ENCODE data around the gene SCML1.
"Not testable (repeated sequence)": the region's sequence is repeated elsewhere in the genome, so short reads cannot be mapped to it uniquely, and the experiment has no call there.

Gene SCML1

GRCh38 chrX:17769701-17770269 lies 32.5 kb downstream of the SCML1 start:
- in situ Hi-C loops (cut with HindIII; ENCODE audit: low pct_ligation_motif_present, low sequenced_read_pairs) = no loop called here
- Histone ChIP-seq H3K36me3 (replicated peaks) (no peaks in the 10 kb centered on the region), H3K4me3 (ENCODE audit: low read depth, low read length) (no peak overlapping the region), H3K27me3 (replicated peaks) (no peaks in the 10 kb centered on the region), H3K27ac (no peak overlapping the region)
- TF ChIP-seq, protein P1, sequence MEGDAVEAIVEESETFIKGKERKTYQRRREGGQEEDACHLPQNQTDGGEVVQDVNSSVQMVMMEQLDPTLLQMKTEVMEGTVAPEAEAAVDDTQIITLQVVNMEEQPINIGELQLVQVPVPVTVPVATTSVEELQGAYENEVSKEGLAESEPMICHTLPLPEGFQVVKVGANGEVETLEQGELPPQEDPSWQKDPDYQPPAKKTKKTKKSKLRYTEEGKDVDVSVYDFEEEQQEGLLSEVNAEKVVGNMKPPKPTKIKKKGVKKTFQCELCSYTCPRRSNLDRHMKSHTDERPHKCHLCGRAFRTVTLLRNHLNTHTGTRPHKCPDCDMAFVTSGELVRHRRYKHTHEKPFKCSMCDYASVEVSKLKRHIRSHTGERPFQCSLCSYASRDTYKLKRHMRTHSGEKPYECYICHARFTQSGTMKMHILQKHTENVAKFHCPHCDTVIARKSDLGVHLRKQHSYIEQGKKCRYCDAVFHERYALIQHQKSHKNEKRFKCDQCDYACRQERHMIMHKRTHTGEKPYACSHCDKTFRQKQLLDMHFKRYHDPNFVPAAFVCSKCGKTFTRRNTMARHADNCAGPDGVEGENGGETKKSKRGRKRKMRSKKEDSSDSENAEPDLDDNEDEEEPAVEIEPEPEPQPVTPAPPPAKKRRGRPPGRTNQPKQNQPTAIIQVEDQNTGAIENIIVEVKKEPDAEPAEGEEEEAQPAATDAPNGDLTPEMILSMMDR (IDR thresholded peaks at IDR 0.05; ENCODE audit: low read depth, low read length, missing control alignments) = no peak
- DNase-seq = no peak

- DNase-seq = no peak
- in situ Hi-C loops (cut with HindIII; ENCODE audit: low pct_ligation_motif_present, low sequenced_read_pairs) = no loop called here
- H3K36me3 ChIP-seq (replicated peaks) = no peaks in the 10 kb centered on the region
- TF ChIP-seq, protein P1 (IDR thresholded peaks at IDR 0.05; ENCODE audit: low read depth, low read length, missing control alignments) = no peak
- H3K27ac ChIP-seq = no peak overlapping the region
- no peak overlapping the region for H3K4me3 ChIP-seq (ENCODE audit: low read depth, low read length)
- no peaks in the 10 kb centered on the region for H3K27me3 ChIP-seq (replicated peaks)
These were observed 36.1 kb downstream of the SCML1 start for GRCh38 chrX:17773221-17773876.

- no peaks in the 10 kb centered on the region for H3K27me3 ChIP-seq (replicated peaks)
- H3K27ac ChIP-seq = no peak overlapping the region
- in situ Hi-C loops (cut with HindIII; ENCODE audit: low pct_ligation_motif_present, low sequenced_read_pairs) = no loop called here
- H3K36me3 ChIP-seq (replicated peaks) = no peaks in the 10 kb centered on the region
- no peak overlapping the region for H3K4me3 ChIP-seq (ENCODE audit: low read depth, low read length)
- TF ChIP-seq, protein P1 (IDR thresholded peaks at IDR 0.05; ENCODE audit: low read depth, low read length, missing control alignments) = no peak
- DNase-seq = no peak
These were observed 36.8 kb downstream of the SCML1 start for GRCh38 chrX:17774053-17774452.

- TF ChIP-seq, protein P1 (IDR thresholded peaks at IDR 0.05; ENCODE audit: low read depth, low read length, missing control alignments) = no peak
- H3K4me3 ChIP-seq (ENCODE audit: low read depth, low read length) = no peak overlapping the region
- DNase-seq = no peak
- H3K36me3 ChIP-seq (replicated peaks) = no peaks in the 10 kb centered on the region
- no peaks in the 10 kb centered on the region for H3K27me3 ChIP-seq (replicated peaks)
- H3K27ac ChIP-seq = no peak overlapping the region
- in situ Hi-C loops (cut with HindIII; ENCODE audit: low pct_ligation_motif_present, low sequenced_read_pairs) = no loop called here
These were observed 41.7 kb downstream of the SCML1 start for GRCh38 chrX:17778997-17779396.

GRCh38 chrX:17779434-17779833 lies 42.1 kb downstream of the SCML1 start:
- in situ Hi-C loops (cut with HindIII; ENCODE audit: low pct_ligation_motif_present, low sequenced_read_pairs) = no loop called here

DNA sequence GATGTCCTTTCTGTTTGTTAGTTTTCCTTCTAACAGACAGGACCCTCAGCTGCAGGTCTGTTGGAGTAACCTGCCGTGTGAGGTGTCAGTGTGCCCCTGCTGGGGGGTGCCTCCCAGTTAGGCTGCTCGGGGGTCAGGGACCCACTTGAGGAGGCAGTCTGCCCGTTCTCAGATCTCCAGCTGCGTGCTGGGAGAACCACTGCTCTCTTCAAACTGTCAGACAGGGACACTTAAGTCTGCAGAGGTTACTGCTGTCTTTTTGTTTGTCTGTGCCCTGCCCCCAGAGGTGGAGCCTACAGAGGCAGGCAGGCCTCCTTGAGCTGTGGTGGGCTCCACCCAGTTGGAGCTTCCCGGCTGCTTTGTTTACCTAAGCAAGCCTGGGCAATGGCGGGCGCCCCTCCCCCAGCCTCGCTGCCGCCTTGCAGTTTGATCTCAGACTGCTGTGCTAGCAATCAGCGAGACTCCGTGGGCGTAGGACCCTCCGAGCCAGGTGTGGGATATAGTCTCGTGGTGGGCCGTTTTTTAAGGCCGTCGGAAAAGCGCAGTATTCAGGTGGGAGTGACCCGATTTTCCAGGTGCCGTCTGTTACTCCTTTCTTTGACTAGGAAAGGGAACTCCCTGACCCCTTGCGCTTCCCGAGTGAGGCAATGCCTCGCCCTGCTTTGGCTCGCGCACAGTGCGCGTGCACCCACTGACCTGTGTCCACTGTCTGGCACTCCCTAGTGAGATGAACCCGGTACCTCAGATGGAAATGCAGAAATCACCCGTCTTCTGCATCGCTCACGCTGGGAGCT lies 49.5 kb downstream of the SCML1 start:
- H3K36me3 ChIP-seq (replicated peaks); in situ Hi-C loops (cut with HindIII; ENCODE audit: low pct_ligation_motif_present, low sequenced_read_pairs); H3K27ac ChIP-seq; H3K27me3 ChIP-seq (replicated peaks); DNase-seq; H3K4me3 ChIP-seq (ENCODE audit: low read depth, low read length): not testable (repeated sequence)

More at GRCh38 chrX:17779434-17779833, 42.1 kb downstream of the SCML1 start:
- H3K36me3 ChIP-seq (replicated peaks) = no peaks in the 10 kb centered on the region
- TF ChIP-seq, protein P1 (IDR thresholded peaks at IDR 0.05; ENCODE audit: low read depth, low read length, missing control alignments) = no peak
- no peak for DNase-seq
- H3K27ac ChIP-seq = no peak overlapping the region
- no peak overlapping the region for H3K4me3 ChIP-seq (ENCODE audit: low read depth, low read length)
- no peaks in the 10 kb centered on the region for H3K27me3 ChIP-seq (replicated peaks)

All from brain microvascular endothelial cell (primary cell).